Lower leg skin (tissue), 3 donors: ENCODE results near the gene CNMD.

Experiments used
- POLR2A ChIP-seq, 2 donors: fragments of 450-650 bp; IDR thresholded peaks; one replicate each; pipeline ENCODE4 v1.6.1; 2016 to 2017; ENCODE audit warnings: antibody characterized with exemption in 2 of 2, mild to moderate bottlenecking in 1 of 2, moderate library complexity in 1 of 2
- TF ChIP-seq, protein P1 (sequence below), 3 donors: fragments of 450-650 bp; IDR thresholded peaks; one replicate each; pipeline ENCODE4 v1.5.1; 2016; ENCODE audit warnings: antibody characterized with exemption in 3 of 3, mild to moderate bottlenecking in 3 of 3, moderate library complexity in 2 of 3

DNA sequence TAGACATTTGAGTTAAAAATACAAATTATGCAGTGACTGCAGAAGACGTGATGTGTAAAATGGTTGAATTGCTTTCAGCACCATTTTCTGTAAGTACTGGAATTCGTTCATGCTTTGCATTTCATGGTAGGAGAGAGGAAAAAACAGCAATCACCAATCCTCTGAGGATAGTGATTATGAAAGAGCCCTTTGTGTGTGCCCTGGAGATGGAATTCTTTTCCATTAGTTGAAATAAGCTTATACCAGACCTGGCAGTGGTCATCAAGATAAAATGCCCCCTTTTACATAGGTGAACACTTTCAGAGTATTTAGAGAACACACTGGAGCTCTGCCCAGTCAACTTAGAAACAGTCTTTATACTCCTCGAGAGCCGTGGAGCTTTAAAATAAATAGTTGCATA is 1.7 kb downstream of the CNMD start:
- TF ChIP-seq POLR2A (IDR thresholded peaks at IDR 0.05) = no peak
- TF ChIP-seq, protein P1, sequence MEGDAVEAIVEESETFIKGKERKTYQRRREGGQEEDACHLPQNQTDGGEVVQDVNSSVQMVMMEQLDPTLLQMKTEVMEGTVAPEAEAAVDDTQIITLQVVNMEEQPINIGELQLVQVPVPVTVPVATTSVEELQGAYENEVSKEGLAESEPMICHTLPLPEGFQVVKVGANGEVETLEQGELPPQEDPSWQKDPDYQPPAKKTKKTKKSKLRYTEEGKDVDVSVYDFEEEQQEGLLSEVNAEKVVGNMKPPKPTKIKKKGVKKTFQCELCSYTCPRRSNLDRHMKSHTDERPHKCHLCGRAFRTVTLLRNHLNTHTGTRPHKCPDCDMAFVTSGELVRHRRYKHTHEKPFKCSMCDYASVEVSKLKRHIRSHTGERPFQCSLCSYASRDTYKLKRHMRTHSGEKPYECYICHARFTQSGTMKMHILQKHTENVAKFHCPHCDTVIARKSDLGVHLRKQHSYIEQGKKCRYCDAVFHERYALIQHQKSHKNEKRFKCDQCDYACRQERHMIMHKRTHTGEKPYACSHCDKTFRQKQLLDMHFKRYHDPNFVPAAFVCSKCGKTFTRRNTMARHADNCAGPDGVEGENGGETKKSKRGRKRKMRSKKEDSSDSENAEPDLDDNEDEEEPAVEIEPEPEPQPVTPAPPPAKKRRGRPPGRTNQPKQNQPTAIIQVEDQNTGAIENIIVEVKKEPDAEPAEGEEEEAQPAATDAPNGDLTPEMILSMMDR (IDR thresholded peaks at IDR 0.05) = no peak
